Measurements from ENCODE around the gene AVP. TPM values are rescaled to one million over a fixed set of nuclear protein-coding genes. Genes with fewer than 3 reads are reported as not detected.

The AVP gene
- total RNA-seq, 1 donor from 2014 or later, result not detected

GRCh38 chr20:3084986-3085360 lies 449 bp upstream of the AVP start:
- DNase-seq (ENCODE audit: extremely low spot score, unreplicated experiment), result no peak
- Mint-ChIP-seq H3K9me3 (no peaks in the 10 kb centered on the region), H3K4me1 (ENCODE audit: unreplicated experiment) (no peaks in the 10 kb centered on the region), H3K36me3 (no peaks in the 10 kb centered on the region), H3K27ac (no peak overlapping the region), H3K4me3 (no peak overlapping the region), H3K27me3 (peaks cover 61% of the 10 kb centered on the region)
- TF ChIP-seq CTCF (conservative IDR thresholded peaks at IDR 0.05), result no peak

GRCh38 chr20:3082955-3083952 lies 1.3 kb downstream of the AVP start:
- DNase-seq (ENCODE audit: extremely low spot score, unreplicated experiment), result no peak
- H3K27me3 Mint-ChIP-seq, result peaks cover 66% of the 10 kb centered on the region
- no peak overlapping the region for H3K27ac Mint-ChIP-seq
- H3K4me1 Mint-ChIP-seq (ENCODE audit: unreplicated experiment), result no peaks in the 10 kb centered on the region
- H3K4me3 Mint-ChIP-seq, result peak overlapping the region; percentile 52
- no peaks in the 10 kb centered on the region for H3K36me3 Mint-ChIP-seq
- TF ChIP-seq CTCF (conservative IDR thresholded peaks at IDR 0.05), result no peak
- no peaks in the 10 kb centered on the region for H3K9me3 Mint-ChIP-seq

- no peak for TF ChIP-seq CTCF (conservative IDR thresholded peaks at IDR 0.05)
- peak overlapping the region; percentile 72 for H3K4me3 Mint-ChIP-seq
- no peaks in the 10 kb centered on the region for H3K36me3 Mint-ChIP-seq
- peaks cover 71% of the 10 kb centered on the region for H3K27me3 Mint-ChIP-seq
- H3K4me1 Mint-ChIP-seq (ENCODE audit: unreplicated experiment), result no peaks in the 10 kb centered on the region
- H3K9me3 Mint-ChIP-seq, result no peaks in the 10 kb centered on the region
- no peak overlapping the region for H3K27ac Mint-ChIP-seq
- no peak for DNase-seq (ENCODE audit: extremely low spot score, unreplicated experiment)
These were observed 2.1 kb downstream of the AVP start for GRCh38 chr20:3082306-3082951.

GRCh38 chr20:3081641-3082040 lies 2.9 kb downstream of the AVP start:
- Mint-ChIP-seq H3K36me3 (no peaks in the 10 kb centered on the region), H3K27ac (no peak overlapping the region), H3K4me3 (peak overlapping the region; percentile 14), H3K4me1 (ENCODE audit: unreplicated experiment) (no peaks in the 10 kb centered on the region), H3K27me3 (peaks cover 71% of the 10 kb centered on the region), H3K9me3 (no peaks in the 10 kb centered on the region)
- no peak for TF ChIP-seq CTCF (conservative IDR thresholded peaks at IDR 0.05)
- no peak for DNase-seq (ENCODE audit: extremely low spot score, unreplicated experiment)

- DNase-seq (ENCODE audit: extremely low spot score, unreplicated experiment), result no peak
- Mint-ChIP-seq H3K4me3 (no peak overlapping the region), H3K27ac (no peak overlapping the region), H3K27me3 (peaks cover 71% of the 10 kb centered on the region), H3K36me3 (no peaks in the 10 kb centered on the region), H3K9me3 (no peaks in the 10 kb centered on the region), H3K4me1 (ENCODE audit: unreplicated experiment) (no peaks in the 10 kb centered on the region)
- no peak for TF ChIP-seq CTCF (conservative IDR thresholded peaks at IDR 0.05)
These were observed 3.6 kb downstream of the AVP start for GRCh38 chr20:3080939-3081388.

Data from type B pancreatic cell (in vitro differentiated cells).